HFFc6 (cell line): ENCODE results near the gene MCRS1. TPM values are rescaled to one million over a fixed set of nuclear protein-coding genes. Genes with fewer than 3 reads are reported as not detected.

Experiments
- DNase-seq: peaks from one replicate; pipeline ENCODE4 v3.0.0-alpha.2; 2018
- H3K27ac Mint-ChIP-seq: 2 replicates; pipeline ENCODE4 v1.8.0; 2020; ENCODE audit warnings: mild to moderate bottlenecking, mixed read lengths
- H3K27me3 Mint-ChIP-seq: 2 replicates; pipeline ENCODE4 v1.8.0; 2021; ENCODE audit warnings: mild to moderate bottlenecking, moderate library complexity, mixed read lengths; ENCODE audit not compliant: insufficient read depth
- H3K36me3 Mint-ChIP-seq: 2 replicates; pipeline ENCODE4 v1.8.0; 2021; ENCODE audit warnings: low read depth, mixed read lengths
- H3K4me1 Mint-ChIP-seq: 2 replicates; pipeline ENCODE4 v1.8.0; 2020; ENCODE audit warnings: low read depth, mixed read lengths
- H3K4me3 Mint-ChIP-seq: 2 replicates; pipeline ENCODE4 v1.8.0; 2020; ENCODE audit warnings: mild to moderate bottlenecking, moderate library complexity, mixed read lengths
- H3K9me3 Mint-ChIP-seq: 2 replicates; pipeline ENCODE4 v1.8.0; 2020; ENCODE audit warnings: mild to moderate bottlenecking, mixed read lengths
- CTCF ChIP-seq: fragments of 200-600 bp; sonication (generic); IDR thresholded peaks from 2 replicates; pipeline ENCODE4 v1.5.0; 2021; ENCODE audit warnings: antibody characterized with exemption, mild to moderate bottlenecking
- total RNA-seq, 6 experiments: library from RNA; stranded (reverse); fragmentation: NEBNext Ultra II Directional; extraction: Animal tissue kit (Norgen Biotek cat#: 25700); gene quantifications; 2 replicates in 1 of 6; 3 replicates in 5 of 6; pipeline ENCODE4 v1.2.3, GENCODE V29; 2021

Gene MCRS1
- total RNA-seq, 6 experiments from 2014 or later, result 46.2 to 59.8 (median 55.4) TPM

GRCh38 chr12:49529414-49529813 lies 38.5 kb downstream of the MCRS1 start:
- Mint-ChIP-seq H3K4me3 (no peak overlapping the region), H3K27me3 (no peaks in the 10 kb centered on the region; the same call in 1 of the 2 replicates), H3K27ac (no peak overlapping the region), H3K9me3 (no peaks in the 10 kb centered on the region), H3K4me1 (peaks cover 6% of the 10 kb centered on the region; the same call in 1 of the 2 replicates), H3K36me3 (peaks cover 25% of the 10 kb centered on the region; the same call in 1 of the 2 replicates)
- TF ChIP-seq CTCF, result no peak
- no peak for DNase-seq

GRCh38 chr12:49527361-49528130 lies 40.4 kb downstream of the MCRS1 start:
- no peak overlapping the region for H3K4me3 Mint-ChIP-seq
- peaks cover 6% of the 10 kb centered on the region; the same call in 1 of the 2 replicates for H3K4me1 Mint-ChIP-seq

GRCh38 chr12:49525942-49526341 lies 42.0 kb downstream of the MCRS1 start:
- no peak for DNase-seq
- no peak for TF ChIP-seq CTCF
- Mint-ChIP-seq H3K27ac (no peak overlapping the region), H3K27me3 (no peaks in the 10 kb centered on the region; the same call in 1 of the 2 replicates), H3K4me3 (no peak overlapping the region), H3K4me1 (peaks cover 6% of the 10 kb centered on the region; the same call in 1 of the 2 replicates), H3K9me3 (no peaks in the 10 kb centered on the region), H3K36me3 (peaks cover 38% of the 10 kb centered on the region; the same call in 1 of the 2 replicates)

More at GRCh38 chr12:49527361-49528130, 40.4 kb downstream of the MCRS1 start:
- Mint-ChIP-seq H3K27me3 (no peaks in the 10 kb centered on the region; the same call in 1 of the 2 replicates), H3K9me3 (no peaks in the 10 kb centered on the region), H3K27ac (no peak overlapping the region), H3K36me3 (peaks cover 30% of the 10 kb centered on the region; the same call in 1 of the 2 replicates)
- DNase-seq, result no peak
- no peak for TF ChIP-seq CTCF

GRCh38 chr12:49524660-49525324 lies 43.1 kb downstream of the MCRS1 start:
- Mint-ChIP-seq H3K27ac (no peak overlapping the region; the same call in 1 of the 2 replicates), H3K9me3 (no peaks in the 10 kb centered on the region), H3K36me3 (peaks cover 38% of the 10 kb centered on the region; the same call in 1 of the 2 replicates), H3K4me1 (peaks cover 6% of the 10 kb centered on the region; the same call in 1 of the 2 replicates), H3K27me3 (peaks cover 4% of the 10 kb centered on the region; the same call in 1 of the 2 replicates), H3K4me3 (no peak overlapping the region)
- DNase-seq, result no peak
- TF ChIP-seq CTCF, result no peak

GRCh38 chr12:49521389-49521788 lies 46.6 kb downstream of the MCRS1 start:
- H3K9me3 Mint-ChIP-seq, result no peaks in the 10 kb centered on the region
- no peak overlapping the region for H3K27ac Mint-ChIP-seq
- no peak for DNase-seq

More at GRCh38 chr12:49521389-49521788, 46.6 kb downstream of the MCRS1 start:
- no peak for TF ChIP-seq CTCF
- Mint-ChIP-seq H3K27me3 (peaks cover 6% of the 10 kb centered on the region; the same call in 1 of the 2 replicates), H3K4me3 (no peak overlapping the region), H3K4me1 (peaks cover 28% of the 10 kb centered on the region), H3K36me3 (peaks cover 32% of the 10 kb centered on the region; the same call in 1 of the 2 replicates)
